ENCODE results near the gene ZNF77.
"Not testable (repeated sequence)": the region's sequence is repeated elsewhere in the genome, so short reads cannot be mapped to it uniquely, and the experiment has no call there.

ZNF77 gene

GRCh38 chr19:2944775-2945574, at the start of gene ZNF77:
Gene ZNF77 (minus strand): TSS chr19:2944971. CDS start chr19:2944840, 131 bp downstream.
- DNase-seq (ENCODE audit: low spot score), result peak; percentile 97

- no peak for DNase-seq (ENCODE audit: low spot score)
Measured at GRCh38 chr19:2993579-2993978, 48.8 kb upstream of the ZNF77 start.

GRCh38 chr19:2992958-2993357, 48.2 kb upstream of the ZNF77 start:
- no peak for DNase-seq (ENCODE audit: low spot score)

GRCh38 chr19:2992333-2992732, 47.6 kb upstream of the ZNF77 start:
- not testable (repeated sequence) for DNase-seq (ENCODE audit: low spot score)

- no peak for DNase-seq (ENCODE audit: low spot score)
Measured at GRCh38 chr19:2989236-2989946, 44.6 kb upstream of the ZNF77 start.

- DNase-seq (ENCODE audit: low spot score), result no peak
Measured at GRCh38 chr19:2988568-2988967, 43.8 kb upstream of the ZNF77 start.

GRCh38 chr19:2987797-2988196, 43.0 kb upstream of the ZNF77 start:
- DNase-seq (ENCODE audit: low spot score), result no peak

GRCh38 chr19:2986951-2987524, 42.3 kb upstream of the ZNF77 start:
- DNase-seq (ENCODE audit: low spot score), result no peak

- DNase-seq (ENCODE audit: low spot score), result no peak
Measured at GRCh38 chr19:2984215-2984528, 39.4 kb upstream of the ZNF77 start.

- DNase-seq (ENCODE audit: low spot score), result no peak
Measured at GRCh38 chr19:2983351-2984214, 38.8 kb upstream of the ZNF77 start.

- no peak for DNase-seq (ENCODE audit: low spot score)
Measured at GRCh38 chr19:2982983-2983350, 38.2 kb upstream of the ZNF77 start.

GRCh38 chr19:2982561-2982960, 37.8 kb upstream of the ZNF77 start:
- no peak for DNase-seq (ENCODE audit: low spot score)

GRCh38 chr19:2981898-2982297, 37.1 kb upstream of the ZNF77 start:
- no peak for DNase-seq (ENCODE audit: low spot score)

GRCh38 chr19:2978772-2979171, 34.0 kb upstream of the ZNF77 start:
- DNase-seq (ENCODE audit: low spot score), result no peak

- no peak for DNase-seq (ENCODE audit: low spot score)
Measured at GRCh38 chr19:2978166-2978767, 33.5 kb upstream of the ZNF77 start.

GRCh38 chr19:2977746-2978138, 33.0 kb upstream of the ZNF77 start:
- no peak for DNase-seq (ENCODE audit: low spot score)

GRCh38 chr19:2977001-2977745, 32.4 kb upstream of the ZNF77 start, which contains the start of gene TLE6:
Gene TLE6 (plus strand): TSS chr19:2977564. CDS start chr19:2978234, 670 bp downstream.
- DNase-seq (ENCODE audit: low spot score), result peak; percentile 94

GRCh38 chr19:2976609-2977000, 31.8 kb upstream of the ZNF77 start:
- DNase-seq (ENCODE audit: low spot score), result no peak

GRCh38 chr19:2974342-2975041, 29.7 kb upstream of the ZNF77 start:
- no peak for DNase-seq (ENCODE audit: low spot score)

GRCh38 chr19:2973229-2973628, 28.5 kb upstream of the ZNF77 start:
- no peak for DNase-seq (ENCODE audit: low spot score)

Data from kidney capillary endothelial cell (primary cell).